22Rv1 (cell line): ENCODE results near the gene CFL1.

ENCODE experiments used
- ZFX ChIP-seq: fragments of 450-650 bp; IDR thresholded peaks from 2 replicates; pipeline ENCODE4 v1.6.1; 2017; ENCODE audit warnings: antibody characterized with exemption, borderline replicate concordance
- TF ChIP-seq, protein P1 (sequence below): fragments of 450-650 bp; IDR thresholded peaks from 2 replicates; pipeline ENCODE4 v1.5.1; 2017; ENCODE audit warnings: mild to moderate bottlenecking

DNA sequence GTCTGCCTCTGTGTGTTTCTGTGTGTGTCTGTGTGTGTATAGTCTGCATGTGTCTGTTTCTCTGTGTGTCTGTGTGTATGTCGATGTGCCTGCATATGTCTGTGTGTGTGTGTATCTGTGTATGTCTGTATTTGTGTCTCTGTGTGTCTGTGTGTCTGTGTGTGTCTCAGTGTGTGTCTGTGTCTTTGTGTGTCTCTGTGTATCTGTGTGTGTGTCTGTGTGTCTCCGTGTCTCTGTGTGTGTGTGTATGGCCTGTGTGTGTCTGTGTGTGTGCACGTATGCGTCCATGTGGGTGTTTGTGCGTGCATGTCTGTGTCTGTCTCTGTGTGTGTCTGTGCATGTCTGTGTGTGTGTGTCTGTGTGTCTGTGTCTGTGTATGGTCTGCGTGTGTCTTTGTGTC is 23.8 kb downstream of the CFL1 start:
- TF ChIP-seq, protein P1, sequence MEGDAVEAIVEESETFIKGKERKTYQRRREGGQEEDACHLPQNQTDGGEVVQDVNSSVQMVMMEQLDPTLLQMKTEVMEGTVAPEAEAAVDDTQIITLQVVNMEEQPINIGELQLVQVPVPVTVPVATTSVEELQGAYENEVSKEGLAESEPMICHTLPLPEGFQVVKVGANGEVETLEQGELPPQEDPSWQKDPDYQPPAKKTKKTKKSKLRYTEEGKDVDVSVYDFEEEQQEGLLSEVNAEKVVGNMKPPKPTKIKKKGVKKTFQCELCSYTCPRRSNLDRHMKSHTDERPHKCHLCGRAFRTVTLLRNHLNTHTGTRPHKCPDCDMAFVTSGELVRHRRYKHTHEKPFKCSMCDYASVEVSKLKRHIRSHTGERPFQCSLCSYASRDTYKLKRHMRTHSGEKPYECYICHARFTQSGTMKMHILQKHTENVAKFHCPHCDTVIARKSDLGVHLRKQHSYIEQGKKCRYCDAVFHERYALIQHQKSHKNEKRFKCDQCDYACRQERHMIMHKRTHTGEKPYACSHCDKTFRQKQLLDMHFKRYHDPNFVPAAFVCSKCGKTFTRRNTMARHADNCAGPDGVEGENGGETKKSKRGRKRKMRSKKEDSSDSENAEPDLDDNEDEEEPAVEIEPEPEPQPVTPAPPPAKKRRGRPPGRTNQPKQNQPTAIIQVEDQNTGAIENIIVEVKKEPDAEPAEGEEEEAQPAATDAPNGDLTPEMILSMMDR = no peak
- no peak for TF ChIP-seq ZFX
